BE2C (cell line): Measurements from ENCODE around the gene SMAP2.

Source experiments
- DNase-seq: peaks from one replicate; pipeline ENCODE4 v3.0.0-alpha.2; 2020
- H3K27me3 ChIP-seq: fragments of 250-450 bp; sonication (Bioruptor Pico); 2 replicates; pipeline ENCODE4 v1.5.1; 2020; ENCODE audit warnings: mild to moderate bottlenecking
- H3K36me3 ChIP-seq: fragments of 250-450 bp; sonication (Bioruptor Pico); 2 replicates; pipeline ENCODE4 v1.5.1; 2020; ENCODE audit warnings: mild to moderate bottlenecking
- H3K4me1 ChIP-seq: fragments of 250-450 bp; sonication (Bioruptor Pico); 2 replicates; pipeline ENCODE4 v1.5.1; 2020
- H3K4me3 ChIP-seq: 2 replicates; pipeline ENCODE4 v1.5.1; 2011; ENCODE audit warnings: low read depth, low read length
- H3K9me3 ChIP-seq: fragments of 250-450 bp; sonication (Bioruptor Pico); 2 replicates; pipeline ENCODE4 v1.5.1; 2020
- CTCF ChIP-seq: IDR thresholded peaks from 2 replicates; pipeline ENCODE4 v1.5.1; 2012; ENCODE audit warnings: mild to moderate bottlenecking, low read depth, low read length

SMAP2 gene

GRCh38 chr1:40353082-40353481 is 20.4 kb upstream of the SMAP2 start:
- Histone ChIP-seq H3K4me3 (no peak overlapping the region), H3K27me3 (no peaks in the 10 kb centered on the region), H3K4me1 (no peaks in the 10 kb centered on the region), H3K36me3 (no peaks in the 10 kb centered on the region), H3K9me3 (no peaks in the 10 kb centered on the region)
- no peak for DNase-seq
- no peak for TF ChIP-seq CTCF

GRCh38 chr1:40357625-40358024 is 15.9 kb upstream of the SMAP2 start:
- no peak overlapping the region for H3K4me3 ChIP-seq
- TF ChIP-seq CTCF: no peak
- no peaks in the 10 kb centered on the region for H3K9me3 ChIP-seq
- DNase-seq: no peak
- no peaks in the 10 kb centered on the region for H3K36me3 ChIP-seq
- H3K27me3 ChIP-seq: no peaks in the 10 kb centered on the region
- no peaks in the 10 kb centered on the region for H3K4me1 ChIP-seq

GRCh38 chr1:40360631-40361030 is 12.9 kb upstream of the SMAP2 start:
- Histone ChIP-seq H3K9me3 (no peaks in the 10 kb centered on the region), H3K4me1 (no peaks in the 10 kb centered on the region), H3K36me3 (no peaks in the 10 kb centered on the region), H3K4me3 (no peak overlapping the region), H3K27me3 (no peaks in the 10 kb centered on the region)
- TF ChIP-seq CTCF: no peak
- no peak for DNase-seq

DNA sequence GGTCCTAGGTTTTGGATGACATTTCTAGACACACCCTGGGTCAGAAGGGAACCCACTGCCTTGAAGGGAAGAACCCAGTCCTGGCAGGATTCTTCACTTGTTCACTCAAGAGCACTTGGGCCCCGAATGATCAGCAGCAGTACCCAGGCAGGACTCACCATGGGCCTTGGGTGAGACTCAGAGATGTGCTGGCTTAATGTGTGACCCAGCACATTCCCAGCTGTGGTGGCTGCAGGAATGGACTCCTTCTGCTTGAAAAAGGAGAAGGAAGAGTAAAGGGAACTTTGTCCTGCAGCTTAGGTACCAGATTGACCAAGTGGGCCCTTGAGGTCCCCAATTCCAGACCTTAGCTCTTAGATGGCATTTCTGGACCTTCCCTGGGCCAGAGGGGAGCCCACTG is 12.3 kb upstream of the SMAP2 start:
- H3K27me3 ChIP-seq: no peaks in the 10 kb centered on the region
- no peak for TF ChIP-seq CTCF
- no peaks in the 10 kb centered on the region for H3K36me3 ChIP-seq
- H3K4me1 ChIP-seq: no peaks in the 10 kb centered on the region
- no peaks in the 10 kb centered on the region for H3K9me3 ChIP-seq
- H3K4me3 ChIP-seq: no peak overlapping the region
- DNase-seq: no peak

- no peak for TF ChIP-seq CTCF
- Histone ChIP-seq H3K9me3 (no peaks in the 10 kb centered on the region), H3K4me1 (no peaks in the 10 kb centered on the region), H3K4me3 (no peak overlapping the region), H3K27me3 (no peaks in the 10 kb centered on the region), H3K36me3 (no peaks in the 10 kb centered on the region)
- DNase-seq: no peak
Measured at GRCh38 chr1:40361637-40362036, 11.9 kb upstream of the SMAP2 start.

GRCh38 chr1:40362199-40362598 is 11.3 kb upstream of the SMAP2 start:
- H3K4me1 ChIP-seq: no peaks in the 10 kb centered on the region
- H3K27me3 ChIP-seq: no peaks in the 10 kb centered on the region
- H3K4me3 ChIP-seq: no peak overlapping the region
- DNase-seq: no peak
- TF ChIP-seq CTCF: no peak
- no peaks in the 10 kb centered on the region for H3K36me3 ChIP-seq
- no peaks in the 10 kb centered on the region for H3K9me3 ChIP-seq
